HEK293T (cell line): ENCODE data around the gene CCDC89.

Experiments
- ARNT ChIP-seq: fragments of 450-650 bp; IDR thresholded peaks from 2 replicates; pipeline ENCODE4 v1.6.1; 2017; ENCODE audit warnings: mild to moderate bottlenecking
- BHLHE40 ChIP-seq: fragments of 450-650 bp; IDR thresholded peaks from 2 replicates; pipeline ENCODE4 v1.6.1; 2016; ENCODE audit warnings: mild to moderate bottlenecking, moderate library complexity, borderline replicate concordance
- ELF4 ChIP-seq: fragments of 450-650 bp; IDR thresholded peaks from 2 replicates; pipeline ENCODE4 v1.6.1; 2017; ENCODE audit warnings: antibody characterized with exemption
- FOXM1 ChIP-seq: fragments of 450-650 bp; IDR thresholded peaks from 2 replicates; pipeline ENCODE4 v1.6.1; 2017; ENCODE audit warnings: mild to moderate bottlenecking, borderline replicate concordance
- L3MBTL2 ChIP-seq: fragments of 450-650 bp; conservative IDR thresholded peaks from 2 replicates; pipeline ENCODE4 v1.6.1; 2016; ENCODE audit warnings: mild to moderate bottlenecking
- SUZ12 ChIP-seq: fragments of 450-650 bp; IDR thresholded peaks from 2 replicates; pipeline ENCODE4 v1.6.1; 2016; ENCODE audit warnings: mild to moderate bottlenecking
- TARDBP ChIP-seq: fragments of 450-650 bp; IDR thresholded peaks from 2 replicates; pipeline ENCODE4 v1.6.1; 2016
- ZNF384 ChIP-seq: fragments of 450-650 bp; IDR thresholded peaks from 2 replicates; pipeline ENCODE4 v1.6.1; 2016

DNA sequence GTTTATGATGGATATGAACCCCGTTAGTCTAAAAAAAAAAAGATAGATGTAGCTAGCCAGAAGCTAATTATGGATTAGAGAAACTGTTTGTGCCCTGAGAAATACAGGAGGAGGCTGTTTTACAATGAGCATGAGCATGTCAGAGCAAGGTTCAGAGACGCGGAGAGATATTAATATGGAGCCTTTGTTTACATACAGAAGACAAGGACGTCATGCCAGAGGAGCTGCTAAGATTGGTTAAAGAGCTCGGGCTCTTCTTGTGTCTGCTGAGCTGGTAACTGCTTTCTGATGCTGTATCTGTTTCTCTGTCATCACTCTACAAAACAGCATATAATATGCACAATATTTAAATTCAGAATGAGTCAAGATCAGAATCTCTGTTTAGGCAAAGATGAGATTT, 24.9 kb upstream of the CCDC89 start:
- no peak for TF ChIP-seq ELF4
- TF ChIP-seq BHLHE40, result no peak
- no peak for TF ChIP-seq SUZ12
- TF ChIP-seq FOXM1, result no peak
- no peak for TF ChIP-seq TARDBP
- TF ChIP-seq L3MBTL2, result no peak
- no peak for TF ChIP-seq ZNF384
- no peak for TF ChIP-seq ARNT
